GM18861 (cell line): ENCODE results near the gene SBNO2.

Experiments
- ATAC-seq: cut with Tn5 transposase; IDR thresholded peaks from one replicate; pipeline ENCODE4 v1.9.1; 2021; ENCODE audit not compliant: unreplicated experiment

SBNO2 gene

DNA sequence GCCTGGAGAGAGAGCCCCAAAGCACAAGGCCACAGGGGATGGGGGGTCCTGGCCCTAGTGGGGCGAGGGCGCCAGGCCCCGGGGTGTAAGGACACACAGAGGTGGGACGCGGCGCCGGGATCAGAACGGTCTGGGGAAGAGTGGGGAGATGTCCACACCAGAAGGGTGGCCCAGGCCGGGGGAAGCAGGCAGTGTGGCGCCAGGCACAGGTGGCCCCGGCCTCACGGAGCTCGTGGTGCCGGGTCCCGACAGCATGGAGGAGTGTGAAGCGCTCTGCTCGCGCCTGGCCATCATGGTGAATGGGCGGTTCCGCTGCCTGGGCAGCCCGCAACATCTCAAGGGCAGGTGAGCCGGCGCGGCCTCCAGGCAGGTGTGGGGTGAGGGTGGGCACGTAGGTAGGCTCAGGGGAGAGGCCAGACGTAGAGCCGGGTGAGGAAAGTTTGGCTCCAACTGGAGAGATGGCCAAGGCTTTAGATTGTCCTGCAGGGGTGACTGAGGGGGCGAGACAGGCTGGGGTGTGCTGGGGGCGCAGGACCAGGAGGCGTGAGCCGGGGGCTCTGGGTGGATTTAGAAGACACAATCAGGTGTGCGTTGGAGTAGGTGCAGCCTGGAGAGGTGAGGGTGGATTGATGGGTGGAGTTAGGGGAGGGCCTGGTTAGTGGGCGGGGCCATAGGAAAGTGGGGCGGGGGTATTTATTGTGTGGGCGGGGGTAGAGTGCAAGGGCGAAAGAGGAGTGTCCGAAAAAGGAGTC is 110.0 kb downstream of the SBNO2 start:
- ATAC-seq: no peak

DNA sequence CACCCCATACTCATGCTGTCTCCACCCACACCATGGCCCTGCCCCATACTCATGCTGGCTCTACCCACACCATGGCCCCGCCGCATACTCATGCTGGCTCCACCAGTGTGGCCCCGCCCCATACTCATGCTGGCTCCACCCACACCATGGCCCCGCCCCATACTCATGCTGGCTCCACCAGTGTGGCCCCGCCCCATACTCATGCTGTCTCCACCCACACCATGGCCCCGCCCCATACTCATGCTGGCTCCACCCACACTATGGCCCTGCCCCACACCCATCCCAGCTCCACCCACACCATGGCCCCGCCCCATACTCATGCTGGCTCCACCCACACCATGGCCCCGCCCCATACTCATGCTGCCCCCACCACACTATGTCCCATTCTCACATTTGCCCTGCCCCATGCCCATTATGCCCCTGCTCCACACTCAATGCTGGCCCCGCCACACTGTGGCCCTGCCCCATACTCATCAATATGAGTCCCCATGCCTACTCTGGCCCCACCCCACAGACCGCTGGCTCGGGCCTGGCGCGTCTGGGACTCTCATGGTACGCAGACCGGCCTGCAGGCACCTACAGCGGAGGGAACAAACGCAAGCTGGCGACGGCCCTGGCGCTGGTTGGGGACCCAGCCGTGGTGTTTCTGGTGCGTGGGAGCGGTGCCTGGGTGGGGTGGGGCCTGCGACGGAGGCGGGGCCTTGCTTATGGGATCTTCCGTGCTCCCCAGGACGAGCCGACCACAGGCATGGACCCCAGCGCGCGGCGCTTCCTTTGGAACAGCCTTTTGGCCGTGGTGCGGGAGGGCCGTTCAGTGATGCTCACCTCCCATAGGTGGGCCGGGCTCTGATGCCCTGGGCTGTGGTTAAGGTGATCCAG is 110.8 kb downstream of the SBNO2 start:
- ATAC-seq: no peak

DNA sequence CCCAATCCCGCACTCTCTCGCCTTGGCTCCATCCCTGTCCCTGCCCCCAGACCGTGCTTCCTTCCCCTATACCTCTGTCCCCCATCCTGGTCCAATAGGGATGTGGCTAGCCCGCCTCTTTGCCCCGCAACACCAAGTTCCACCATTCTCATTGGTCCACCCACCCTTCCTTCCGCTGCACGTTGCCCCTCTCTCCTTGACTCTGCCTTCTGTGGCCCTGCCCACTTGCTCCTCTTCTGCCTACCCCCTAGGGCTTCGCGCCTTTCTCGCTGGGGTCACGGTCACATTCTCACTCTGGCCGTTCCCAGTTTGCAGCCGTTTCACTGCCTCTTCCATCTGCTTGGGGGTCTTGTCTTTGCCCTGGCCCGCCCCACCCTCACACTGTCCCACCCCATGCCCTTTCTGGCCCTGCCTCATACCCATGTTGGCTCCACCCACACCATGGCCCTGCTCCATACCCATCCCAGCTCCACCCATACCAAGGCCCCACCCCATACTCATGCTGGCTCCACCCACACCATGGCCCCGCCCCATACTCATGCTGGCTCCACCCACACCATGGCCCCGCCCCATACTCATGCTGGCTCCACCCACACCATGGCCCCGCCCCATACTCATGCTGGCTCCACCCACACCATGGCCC is 111.6 kb downstream of the SBNO2 start:
- ATAC-seq: no peak

DNA sequence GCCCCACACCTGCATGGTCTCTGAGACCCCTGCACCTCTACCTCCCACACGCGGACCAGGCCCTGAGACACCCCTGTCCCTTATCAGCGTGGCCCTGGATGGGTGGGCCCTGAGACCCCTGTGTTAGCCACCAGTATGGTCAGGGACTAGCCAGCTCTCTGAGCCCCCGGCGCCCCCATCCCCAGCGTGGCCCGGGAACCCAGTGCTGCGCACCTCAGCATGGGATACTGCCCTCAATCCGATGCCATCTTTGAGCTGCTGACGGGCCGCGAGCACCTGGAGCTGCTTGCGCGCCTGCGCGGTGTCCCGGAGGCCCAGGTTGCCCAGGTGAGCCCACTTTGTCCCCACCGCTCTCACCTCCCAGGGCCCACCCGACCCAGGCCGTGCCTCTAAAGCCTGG is 112.1 kb downstream of the SBNO2 start:
- no peak for ATAC-seq

DNA sequence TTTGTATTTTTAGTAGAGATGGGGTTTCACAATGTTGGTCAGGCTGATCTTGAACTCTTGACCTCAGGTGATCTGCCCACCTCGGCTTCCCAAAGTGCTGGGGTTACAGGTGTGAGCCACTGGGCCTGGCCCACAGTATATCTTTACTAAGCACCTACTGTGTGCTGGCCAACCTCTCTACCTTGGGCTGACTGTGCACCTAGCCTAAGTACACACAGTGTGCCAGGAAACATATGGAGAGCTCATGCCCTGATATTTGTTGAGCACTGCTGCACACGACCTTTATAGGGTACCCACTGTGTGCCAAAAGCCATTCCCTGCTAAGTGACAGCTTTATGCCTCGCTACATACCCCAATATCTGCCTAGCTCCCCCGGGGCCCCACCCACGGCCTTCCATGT is 113.4 kb downstream of the SBNO2 start:
- no peak for ATAC-seq

DNA sequence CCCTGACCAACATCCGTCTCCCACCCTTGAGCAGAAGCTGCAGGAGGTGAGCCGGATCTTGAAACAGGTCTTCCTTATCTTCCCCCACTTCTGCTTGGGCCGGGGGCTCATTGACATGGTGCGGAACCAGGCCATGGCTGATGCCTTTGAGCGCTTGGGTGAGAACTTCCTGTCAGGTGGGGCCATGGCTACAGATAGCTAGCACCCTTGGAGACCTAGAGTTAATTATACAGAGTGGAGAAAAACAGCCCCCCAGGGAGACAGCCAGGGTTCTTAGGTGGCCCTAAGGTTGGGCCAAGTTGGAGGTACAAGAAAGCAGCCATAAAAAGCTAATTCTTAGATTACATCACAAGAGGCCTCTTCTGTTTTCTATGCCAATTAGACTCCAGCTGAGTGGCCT is 116.0 kb downstream of the SBNO2 start:
- ATAC-seq: no peak
